Left forelimb (tissue), 1 donor: Measurements from ENCODE around the gene ACTL10.

ENCODE experiments used
- DNase-seq: peaks from one replicate; pipeline ENCODE4 v3.0.0-alpha.2; 2018; ENCODE audit warnings: low spot score

Gene ACTL10

GRCh38 chr20:33677991-33678702, 11.4 kb downstream of the ACTL10 start:
- peak; percentile 81 for DNase-seq

- DNase-seq: no peak
These were observed 13.2 kb downstream of the ACTL10 start for GRCh38 chr20:33679758-33680485.

GRCh38 chr20:33680686-33681085, 13.9 kb downstream of the ACTL10 start:
- DNase-seq: no peak

- no peak for DNase-seq
These were observed 14.5 kb downstream of the ACTL10 start for GRCh38 chr20:33681288-33681687.

- DNase-seq: no peak
These were observed 15.1 kb downstream of the ACTL10 start for GRCh38 chr20:33681728-33682353.

GRCh38 chr20:33684533-33685327, 18.0 kb downstream of the ACTL10 start:
- no peak for DNase-seq

GRCh38 chr20:33685328-33686099, 18.8 kb downstream of the ACTL10 start:
- DNase-seq: no peak

GRCh38 chr20:33686100-33686983, 19.6 kb downstream of the ACTL10 start, which contains the start of gene E2F1:
TSS of gene E2F1 (minus strand) at chr20:33686385. CDS start at chr20:33686264, 121 bp downstream.
- peak; percentile 98 for DNase-seq

GRCh38 chr20:33686984-33687366, 20.2 kb downstream of the ACTL10 start:
- DNase-seq: no peak

GRCh38 chr20:33687370-33687915, 20.7 kb downstream of the ACTL10 start:
- DNase-seq: no peak

GRCh38 chr20:33687993-33688937, 21.5 kb downstream of the ACTL10 start:
- no peak for DNase-seq

- DNase-seq: no peak
These were observed 22.2 kb downstream of the ACTL10 start for GRCh38 chr20:33688938-33689424.

- no peak for DNase-seq
These were observed 22.8 kb downstream of the ACTL10 start for GRCh38 chr20:33689493-33689892.

- DNase-seq: no peak
These were observed 23.2 kb downstream of the ACTL10 start for GRCh38 chr20:33689973-33690372.

GRCh38 chr20:33693289-33693688, 26.5 kb downstream of the ACTL10 start:
- no peak for DNase-seq

- no peak for DNase-seq
These were observed 27.2 kb downstream of the ACTL10 start for GRCh38 chr20:33693741-33694638.

GRCh38 chr20:33694639-33695012, 27.9 kb downstream of the ACTL10 start:
- no peak for DNase-seq

GRCh38 chr20:33696448-33696847, 29.7 kb downstream of the ACTL10 start:
- no peak for DNase-seq
